ENCODE results near the gene ETV6. TPM values are rescaled to one million over a fixed set of nuclear protein-coding genes. Genes with fewer than 3 reads are reported as not detected.

ETV6 gene
- polyA plus RNA-seq, 3 donors, result 6.8 to 45.1 (median 11.7) TPM

GRCh38 chr12:11830307-11830801 is 180.9 kb downstream of the ETV6 start:
- Histone ChIP-seq H3K4me3 (replicated peaks in 1 of 3; ENCODE audit: low read depth in 2 of 3, low read length in 3 of 3) (no peak overlapping the region), H3K79me2 (ENCODE audit: insufficient read depth, low read length) (peaks cover 93% of the 10 kb centered on the region), H3K27ac (ENCODE audit: low read depth in 1 of 2, low read length in 2 of 2) (peak overlapping the region; percentile 31 to 89), H2AFZ (ENCODE audit: insufficient read depth, low read depth, low read length, poor library complexity, severe bottlenecking) (no peak overlapping the region), H3K4me1 (ENCODE audit: control insufficient read depth in 1 of 2, insufficient read depth in 2 of 2, low read length in 2 of 2) (peaks cover 84 to 91% of the 10 kb centered on the region in 2 donors), H3K9ac (ENCODE audit: insufficient read depth, low read length, poor library complexity, severe bottlenecking) (no peak overlapping the region), H3K27me3 (ENCODE audit: control insufficient read depth in 2 of 2, insufficient read depth in 2 of 2, low read length in 2 of 2) (no peaks in the 10 kb centered on the region), H3K36me3 (replicated peaks in 1 of 2; ENCODE audit: control insufficient read depth in 1 of 2, insufficient read depth in 2 of 2, low read length in 2 of 2) (peaks cover 10 to 21% of the 10 kb centered on the region in 2 donors), H4K20me1 (ENCODE audit: insufficient read depth, low read length) (peaks cover 4% of the 10 kb centered on the region), H3K4me2 (replicated peaks; ENCODE audit: extremely low read depth, low read length, poor library complexity, severe bottlenecking) (no peak overlapping the region), H3K9me3 (replicated peaks in 1 of 2; ENCODE audit: control insufficient read depth in 1 of 2, insufficient read depth in 1 of 2, low read length in 2 of 2) (no peaks in the 10 kb centered on the region)
- peaks cover 22 to 28% of the 10 kb centered on the region in 2 donors for H3K36me3 Mint-ChIP-seq
- TF ChIP-seq, protein P1, sequence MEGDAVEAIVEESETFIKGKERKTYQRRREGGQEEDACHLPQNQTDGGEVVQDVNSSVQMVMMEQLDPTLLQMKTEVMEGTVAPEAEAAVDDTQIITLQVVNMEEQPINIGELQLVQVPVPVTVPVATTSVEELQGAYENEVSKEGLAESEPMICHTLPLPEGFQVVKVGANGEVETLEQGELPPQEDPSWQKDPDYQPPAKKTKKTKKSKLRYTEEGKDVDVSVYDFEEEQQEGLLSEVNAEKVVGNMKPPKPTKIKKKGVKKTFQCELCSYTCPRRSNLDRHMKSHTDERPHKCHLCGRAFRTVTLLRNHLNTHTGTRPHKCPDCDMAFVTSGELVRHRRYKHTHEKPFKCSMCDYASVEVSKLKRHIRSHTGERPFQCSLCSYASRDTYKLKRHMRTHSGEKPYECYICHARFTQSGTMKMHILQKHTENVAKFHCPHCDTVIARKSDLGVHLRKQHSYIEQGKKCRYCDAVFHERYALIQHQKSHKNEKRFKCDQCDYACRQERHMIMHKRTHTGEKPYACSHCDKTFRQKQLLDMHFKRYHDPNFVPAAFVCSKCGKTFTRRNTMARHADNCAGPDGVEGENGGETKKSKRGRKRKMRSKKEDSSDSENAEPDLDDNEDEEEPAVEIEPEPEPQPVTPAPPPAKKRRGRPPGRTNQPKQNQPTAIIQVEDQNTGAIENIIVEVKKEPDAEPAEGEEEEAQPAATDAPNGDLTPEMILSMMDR (IDR thresholded peaks at IDR 0.05), result no peak
- 93% methylated on average over 3 of the region's 5 CpGs for WGBS (ENCODE audit: insufficient coverage)
- no peaks in the 10 kb centered on the region for H3K9me3 Mint-ChIP-seq
- no peak overlapping the region for H3K27ac Mint-ChIP-seq
- H3K4me3 Mint-ChIP-seq, result no peak overlapping the region
- DNase-seq, result peak in 2 of 3 donors; percentile 32 to 71
- peaks cover 0 to 3% (median 0%) of the 10 kb centered on the region in 3 donors for H3K27me3 Mint-ChIP-seq (ENCODE audit: low read depth in 3 of 3)
- intact Hi-C loops (cut with micrococcal nuclease), result loop anchor here (10.0 kb wide), 3 partner anchors 76 to 184 kb away; no protein-coding TSS in a partner anchor
- H3K4me1 Mint-ChIP-seq, result peaks cover 35% of the 10 kb centered on the region

DNA sequence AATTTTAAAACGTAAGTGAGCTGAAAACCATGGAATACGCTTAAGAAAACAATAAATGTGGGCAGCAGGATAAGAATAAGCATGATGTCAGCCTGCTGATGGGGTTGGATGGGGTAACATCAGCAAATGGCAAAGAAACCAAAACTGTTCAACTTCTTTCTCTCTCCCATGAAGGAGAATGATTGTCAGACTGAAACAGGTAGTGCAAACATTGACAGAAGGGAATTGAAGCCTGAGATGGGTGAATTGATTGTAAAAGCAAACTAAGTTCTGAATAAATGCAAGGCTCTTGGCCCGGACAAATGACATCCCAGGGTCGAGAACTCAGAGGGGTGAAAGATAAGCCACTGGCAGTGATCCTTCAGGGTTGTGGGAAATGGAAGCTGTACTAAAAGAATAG is 182.6 kb downstream of the ETV6 start:
- no peaks in the 10 kb centered on the region for H3K9me3 ChIP-seq (replicated peaks in 1 of 2; ENCODE audit: control insufficient read depth in 1 of 2, insufficient read depth in 1 of 2, low read length in 2 of 2)
- intact Hi-C loops (cut with micrococcal nuclease), result loop anchor here (10.0 kb wide), 3 partner anchors 77 to 183 kb away; no protein-coding TSS in a partner anchor
- peaks cover 5 to 13% of the 10 kb centered on the region in 2 donors for H3K36me3 ChIP-seq (replicated peaks in 1 of 2; ENCODE audit: control insufficient read depth in 1 of 2, insufficient read depth in 2 of 2, low read length in 2 of 2)
- H3K36me3 Mint-ChIP-seq, result peaks cover 10 to 14% of the 10 kb centered on the region in 2 donors
- TF ChIP-seq, protein P1 (IDR thresholded peaks at IDR 0.05), result no peak
- peaks cover 83% of the 10 kb centered on the region for H3K79me2 ChIP-seq (ENCODE audit: insufficient read depth, low read length)
- H2AFZ ChIP-seq (ENCODE audit: insufficient read depth, low read depth, low read length, poor library complexity, severe bottlenecking), result no peak overlapping the region
- H3K27ac ChIP-seq (ENCODE audit: low read depth in 1 of 2, low read length in 2 of 2), result peak overlapping the region in 1 of 2 donors; percentile 92
- whole genome bisulfite sequencing (ENCODE audit: insufficient coverage), result 84% methylated on average over 3 of the region's 4 CpGs
- H3K4me1 ChIP-seq (ENCODE audit: control insufficient read depth in 1 of 2, insufficient read depth in 2 of 2, low read length in 2 of 2), result peaks cover 90 to 97% of the 10 kb centered on the region in 2 donors
- no peaks in the 10 kb centered on the region for H4K20me1 ChIP-seq (ENCODE audit: insufficient read depth, low read length)
- no peaks in the 10 kb centered on the region for H3K27me3 Mint-ChIP-seq (ENCODE audit: low read depth in 3 of 3)
- peaks cover 51% of the 10 kb centered on the region for H3K4me1 Mint-ChIP-seq
- H3K4me3 Mint-ChIP-seq, result no peak overlapping the region
- peak overlapping the region in 6 of 7 donors; percentile 4 to 83 (median 74) for H3K27ac Mint-ChIP-seq
- no peak overlapping the region for H3K4me2 ChIP-seq (replicated peaks; ENCODE audit: extremely low read depth, low read length, poor library complexity, severe bottlenecking)
- no peaks in the 10 kb centered on the region for H3K9me3 Mint-ChIP-seq
- H3K9ac ChIP-seq (ENCODE audit: insufficient read depth, low read length, poor library complexity, severe bottlenecking), result no peak overlapping the region
- no peaks in the 10 kb centered on the region for H3K27me3 ChIP-seq (ENCODE audit: control insufficient read depth in 2 of 2, insufficient read depth in 2 of 2, low read length in 2 of 2)
- H3K4me3 ChIP-seq (replicated peaks in 1 of 3; ENCODE audit: low read depth in 2 of 3, low read length in 3 of 3), result no peak overlapping the region
- DNase-seq, result no peak

Data from CD14-positive monocyte (primary cell).